ENCODE data around the gene OR2AE1.

The OR2AE1 gene

GRCh38 chr7:99855236-99855635 is 21.6 kb downstream of the OR2AE1 start:
- DNase-seq = no peak

DNA sequence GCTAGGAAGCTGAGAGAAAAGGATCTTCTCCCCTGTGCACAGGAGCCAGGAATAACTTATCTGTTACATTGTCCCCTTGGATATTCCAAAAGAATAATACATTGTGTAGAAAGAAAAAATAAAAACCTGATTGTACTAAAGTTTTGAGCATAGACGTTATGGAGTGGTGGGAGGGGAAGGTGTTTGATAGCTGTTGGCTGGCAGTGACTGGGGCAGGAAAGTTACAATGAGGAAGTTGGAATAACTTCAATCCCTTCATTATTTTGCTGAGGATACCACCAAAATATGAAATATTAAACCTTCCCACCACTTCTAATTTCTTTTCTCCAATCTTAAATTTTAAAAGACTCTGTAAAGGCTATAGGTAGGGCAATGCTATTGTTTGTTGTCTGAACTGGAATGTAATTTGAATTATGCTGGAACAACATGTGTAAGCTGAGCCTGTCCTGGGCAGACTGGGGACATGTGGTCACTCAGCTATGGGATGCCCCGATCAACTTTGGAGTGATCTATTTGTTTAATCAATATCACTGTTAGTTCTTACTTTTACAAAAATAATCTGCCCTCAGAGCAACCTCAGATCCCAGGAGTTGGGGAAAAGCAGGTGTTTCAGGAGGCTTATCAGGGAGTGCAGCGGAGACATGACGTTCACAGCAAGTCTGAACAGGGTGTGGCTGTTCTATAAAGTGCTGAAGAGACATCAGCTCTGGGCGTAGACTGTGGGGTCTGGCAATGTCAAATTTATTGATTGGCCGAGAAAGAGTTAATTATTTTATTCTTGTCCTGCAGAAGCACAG is 28.2 kb downstream of the OR2AE1 start:
- no peak for DNase-seq

- no peak for DNase-seq
These were observed 32.5 kb downstream of the OR2AE1 start for GRCh38 chr7:99844328-99844727.

- DNase-seq = no peak
These were observed 33.0 kb downstream of the OR2AE1 start for GRCh38 chr7:99843808-99844207.

- DNase-seq = no peak
These were observed 33.9 kb downstream of the OR2AE1 start for GRCh38 chr7:99842926-99843325.

DNA sequence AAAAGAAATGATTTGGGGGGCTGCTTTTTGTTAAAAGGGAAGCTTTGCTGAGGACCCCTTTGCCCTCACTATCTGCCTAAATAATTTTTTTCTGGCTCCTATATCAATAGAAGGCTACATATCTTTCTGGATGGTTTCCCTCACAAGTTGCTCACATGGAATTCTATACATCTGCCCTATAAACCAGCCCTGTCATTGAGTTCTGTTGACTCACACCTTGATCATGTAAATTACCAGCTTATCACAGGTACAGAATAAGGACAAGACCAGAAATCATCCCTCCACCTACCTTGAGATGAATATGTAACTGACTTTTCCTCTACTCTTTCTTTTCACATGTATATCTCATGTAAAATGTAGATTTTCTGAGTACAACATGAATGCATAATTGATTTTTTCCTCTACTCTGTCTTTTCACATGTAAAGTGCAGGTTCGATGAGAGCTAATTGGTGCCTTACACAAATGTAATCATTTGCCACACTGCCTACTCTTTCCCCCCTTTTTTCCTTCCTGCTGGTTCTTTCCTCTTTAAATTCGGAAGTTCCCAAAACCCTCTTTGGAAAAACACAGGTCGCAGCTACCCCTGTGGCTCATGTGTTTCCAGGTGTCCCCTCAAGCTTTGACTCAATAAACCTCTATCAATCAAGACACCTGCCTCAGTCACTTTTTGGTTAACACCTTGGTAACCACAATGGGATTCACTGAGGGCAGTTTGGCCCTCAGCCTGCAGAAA is 36.5 kb downstream of the OR2AE1 start:
- DNase-seq = no peak

DNA sequence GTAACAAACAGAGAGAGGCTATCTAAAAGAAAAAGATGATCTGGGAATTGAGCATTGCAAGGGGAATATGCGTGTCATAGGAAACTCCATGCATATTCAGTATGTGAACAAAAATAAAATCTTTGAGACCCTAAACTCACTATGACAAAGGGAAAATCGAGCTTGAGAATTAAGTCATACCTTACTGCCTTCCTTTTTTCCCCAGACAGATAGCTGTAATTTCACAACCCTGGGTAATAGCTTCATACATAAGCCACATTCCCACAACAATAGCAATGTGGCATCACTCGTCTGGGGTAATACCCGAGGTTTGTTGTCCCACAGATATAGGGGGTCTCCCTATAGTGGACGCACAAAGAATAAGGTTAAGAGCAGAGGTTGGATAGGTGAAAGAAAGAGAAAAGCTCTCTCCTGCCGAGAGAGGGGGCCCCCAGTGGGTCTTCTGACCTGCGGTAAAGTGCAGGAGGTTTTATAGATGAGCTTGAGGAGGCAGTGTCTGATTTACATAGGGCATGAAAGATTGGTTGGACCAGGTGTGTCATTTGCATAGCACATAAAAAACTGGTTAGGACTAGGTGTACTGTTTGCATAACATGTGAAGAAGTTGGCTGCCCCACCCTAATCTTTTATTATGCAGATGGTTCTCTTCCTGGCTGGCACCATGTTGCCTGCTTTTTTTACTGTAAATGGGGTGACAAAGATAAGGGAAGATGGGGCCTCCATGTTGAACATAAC is 37.4 kb downstream of the OR2AE1 start:
- DNase-seq = no peak

DNA sequence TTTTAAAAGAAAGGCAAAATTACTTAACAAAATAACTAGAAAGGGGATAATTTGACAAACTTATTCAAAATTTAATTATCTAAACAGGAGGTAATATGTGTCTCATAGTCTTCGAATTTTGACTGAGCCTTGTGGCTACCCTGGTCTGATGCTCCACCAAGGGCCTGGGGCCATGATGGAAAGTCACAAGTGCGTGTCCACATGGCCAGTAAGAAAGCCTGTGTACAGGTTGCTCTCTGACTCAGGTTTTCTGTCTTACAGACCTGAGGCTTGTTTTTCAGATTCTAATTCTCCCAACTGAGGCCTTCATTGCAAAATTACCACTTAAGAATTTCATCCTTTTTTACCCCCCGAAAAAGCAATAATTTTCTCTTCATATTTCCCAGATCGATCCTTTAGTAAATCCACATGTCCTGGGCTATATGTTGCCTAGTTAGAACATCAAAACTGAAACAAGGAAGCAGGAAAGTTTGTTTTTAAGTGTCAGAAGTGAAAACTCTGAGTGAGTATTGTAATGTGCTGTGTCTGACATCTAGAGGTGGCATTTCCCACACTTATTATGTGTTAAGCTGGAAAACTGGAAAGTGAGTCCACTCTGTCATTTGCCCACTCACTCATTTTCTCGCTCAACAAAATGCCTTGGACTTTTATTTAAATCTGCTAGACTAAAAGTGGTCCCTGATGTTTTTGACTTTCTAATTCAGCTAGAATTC is 39.0 kb downstream of the OR2AE1 start:
- peak in 1 of 2 donors; percentile 3 for DNase-seq

- DNase-seq = no peak
These were observed 41.6 kb downstream of the OR2AE1 start for GRCh38 chr7:99835189-99835588.

GRCh38 chr7:99834382-99834781 is 42.5 kb downstream of the OR2AE1 start:
- DNase-seq = no peak

GRCh38 chr7:99833289-99833877 is 43.5 kb downstream of the OR2AE1 start:
- DNase-seq = no peak

DNA sequence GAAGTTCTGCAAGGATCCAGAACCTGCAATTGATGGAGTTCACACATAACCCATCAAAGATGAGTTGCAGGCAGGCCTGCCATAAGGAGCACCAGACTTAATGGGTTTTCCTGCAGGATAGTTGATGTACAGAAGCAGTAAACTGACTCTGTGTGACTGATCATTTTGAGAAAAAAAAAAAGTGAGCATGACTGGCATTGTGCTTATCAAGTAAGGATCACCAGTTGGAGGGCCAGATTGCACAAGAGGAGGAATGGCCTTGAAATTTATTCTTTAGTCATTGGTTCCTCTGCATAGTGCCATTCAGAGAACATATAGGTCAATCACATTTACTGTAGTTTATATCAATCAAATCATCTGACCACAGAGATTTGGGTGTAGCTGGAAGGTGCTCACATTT is 45.2 kb downstream of the OR2AE1 start:
- no peak for DNase-seq

DNA sequence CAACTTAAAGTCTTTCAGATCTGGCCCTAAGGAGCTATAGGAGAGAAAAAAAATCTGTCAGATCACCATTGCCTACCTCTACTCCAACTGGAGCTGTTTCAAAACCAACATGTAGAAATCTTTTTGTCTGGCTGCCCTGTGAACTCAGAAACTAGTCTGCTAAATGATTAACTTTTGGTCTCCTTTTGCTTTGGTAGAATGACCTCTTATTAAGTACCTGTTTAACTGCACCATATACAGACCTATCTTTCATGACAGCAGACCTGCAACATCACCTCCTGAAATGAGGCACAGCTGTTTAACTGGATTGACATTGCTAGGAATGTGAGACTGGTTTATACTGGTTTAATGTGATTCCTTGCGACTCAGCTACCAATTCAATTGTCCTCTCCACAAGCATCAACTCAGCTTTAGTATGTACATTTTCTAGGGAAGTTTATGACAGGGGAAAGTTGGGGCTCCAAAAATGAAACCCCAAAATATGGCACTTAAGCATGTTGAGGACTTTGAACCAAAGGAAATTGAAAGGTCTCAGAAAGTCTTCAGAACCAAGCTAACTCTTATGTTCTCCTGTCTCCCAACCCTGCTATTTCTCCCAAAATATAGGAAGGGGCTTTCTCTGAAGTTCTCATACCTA is 47.2 kb downstream of the OR2AE1 start:
- DNase-seq = no peak

DNA sequence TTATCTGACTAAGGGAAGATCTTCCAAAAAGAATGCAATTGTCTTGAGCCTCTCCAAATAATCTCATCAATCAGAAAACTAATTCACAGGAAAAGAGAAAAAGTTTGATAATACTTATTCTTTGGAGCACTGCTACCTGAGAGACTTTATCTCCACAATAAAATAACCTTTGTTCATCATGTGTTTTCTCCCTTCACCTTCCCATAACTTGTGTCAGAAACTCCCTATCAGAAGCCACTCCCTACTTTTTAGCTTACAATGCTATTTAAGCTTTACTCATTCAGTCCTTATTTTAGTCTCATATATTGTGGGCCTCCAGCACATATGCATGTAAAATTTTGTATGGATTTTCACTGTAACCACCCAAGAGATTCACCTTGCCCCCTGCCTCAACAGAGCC is 48.0 kb downstream of the OR2AE1 start:
- DNase-seq = no peak

GRCh38 chr7:99827040-99827778 is 49.6 kb downstream of the OR2AE1 start:
- DNase-seq = no peak

All from CD4-positive, alpha-beta T cell treated with Interleukin-4 for 1 hour (primary cell).